ENCODE measurements around the gene ESYT3.
"Not testable (repeated sequence)": the region's sequence is repeated elsewhere in the genome, so short reads cannot be mapped to it uniquely, and the experiment has no call there.

The ESYT3 gene

DNA sequence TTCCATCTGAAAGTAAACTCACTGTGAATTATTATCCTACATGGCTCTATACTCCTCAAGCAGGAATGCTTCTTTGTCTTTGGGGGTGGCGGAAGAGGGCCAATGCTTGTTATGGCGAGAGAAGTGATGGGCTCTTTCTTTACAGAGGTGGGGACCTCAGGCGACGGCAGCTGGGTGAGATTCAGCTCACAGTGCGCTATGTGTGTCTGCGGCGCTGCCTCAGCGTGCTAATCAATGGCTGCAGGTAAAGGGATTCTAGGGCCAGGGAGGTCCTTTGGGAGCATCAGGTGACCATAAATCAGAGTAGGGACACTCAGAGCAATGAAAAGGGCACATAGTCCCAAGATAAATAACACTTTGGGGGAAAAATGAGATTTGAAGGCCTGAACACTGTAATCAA lies 39.0 kb downstream of the ESYT3 start:
- no peak overlapping the region for H3K27ac ChIP-seq
- TF ChIP-seq, protein P1, sequence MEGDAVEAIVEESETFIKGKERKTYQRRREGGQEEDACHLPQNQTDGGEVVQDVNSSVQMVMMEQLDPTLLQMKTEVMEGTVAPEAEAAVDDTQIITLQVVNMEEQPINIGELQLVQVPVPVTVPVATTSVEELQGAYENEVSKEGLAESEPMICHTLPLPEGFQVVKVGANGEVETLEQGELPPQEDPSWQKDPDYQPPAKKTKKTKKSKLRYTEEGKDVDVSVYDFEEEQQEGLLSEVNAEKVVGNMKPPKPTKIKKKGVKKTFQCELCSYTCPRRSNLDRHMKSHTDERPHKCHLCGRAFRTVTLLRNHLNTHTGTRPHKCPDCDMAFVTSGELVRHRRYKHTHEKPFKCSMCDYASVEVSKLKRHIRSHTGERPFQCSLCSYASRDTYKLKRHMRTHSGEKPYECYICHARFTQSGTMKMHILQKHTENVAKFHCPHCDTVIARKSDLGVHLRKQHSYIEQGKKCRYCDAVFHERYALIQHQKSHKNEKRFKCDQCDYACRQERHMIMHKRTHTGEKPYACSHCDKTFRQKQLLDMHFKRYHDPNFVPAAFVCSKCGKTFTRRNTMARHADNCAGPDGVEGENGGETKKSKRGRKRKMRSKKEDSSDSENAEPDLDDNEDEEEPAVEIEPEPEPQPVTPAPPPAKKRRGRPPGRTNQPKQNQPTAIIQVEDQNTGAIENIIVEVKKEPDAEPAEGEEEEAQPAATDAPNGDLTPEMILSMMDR (conservative IDR thresholded peaks at IDR 0.05): no peak
- no peak for TF ChIP-seq ZFX (IDR thresholded peaks at IDR 0.05)

DNA sequence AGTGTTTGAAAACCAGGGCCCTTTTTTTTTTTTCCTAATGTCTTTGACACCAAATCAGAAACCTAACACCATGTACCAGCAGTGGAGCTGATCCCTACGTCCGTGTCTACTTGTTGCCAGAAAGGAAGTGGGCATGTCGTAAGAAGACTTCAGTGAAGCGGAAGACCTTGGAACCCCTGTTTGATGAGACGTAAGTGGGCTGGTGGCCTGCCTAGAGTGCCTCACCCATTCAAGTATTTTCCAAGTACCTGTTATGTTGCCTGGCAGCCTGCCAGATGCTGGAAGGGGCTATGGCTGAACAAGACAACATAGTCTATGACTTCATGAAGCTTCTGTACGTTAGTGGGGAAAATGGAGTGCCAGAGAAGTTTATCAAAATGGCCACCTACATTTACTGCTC lies 39.7 kb downstream of the ESYT3 start:
- H3K27ac ChIP-seq: no peak overlapping the region
- TF ChIP-seq, protein P1 (conservative IDR thresholded peaks at IDR 0.05): no peak
- no peak for TF ChIP-seq ZFX (IDR thresholded peaks at IDR 0.05)

DNA sequence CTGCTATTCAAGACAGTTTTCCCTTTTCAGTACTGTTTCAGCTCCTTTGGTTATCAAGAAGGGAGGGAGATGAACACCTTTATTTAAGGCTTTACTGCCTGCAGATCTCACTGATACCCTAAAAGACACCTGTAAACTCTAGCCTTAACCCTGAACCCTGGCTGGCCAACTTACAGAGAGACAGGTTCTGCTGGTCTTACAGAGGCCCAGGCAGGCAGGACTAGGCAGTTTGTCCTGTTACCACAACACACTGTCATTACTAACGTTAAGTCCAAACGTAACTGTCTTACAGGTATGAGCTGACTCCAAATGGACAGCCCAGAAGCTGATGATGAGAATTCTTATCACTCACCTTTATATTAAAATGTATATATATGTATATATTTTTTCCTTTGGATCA lies 42.1 kb downstream of the ESYT3 start:
- H3K27ac ChIP-seq: no peak overlapping the region
- TF ChIP-seq, protein P1 (conservative IDR thresholded peaks at IDR 0.05): no peak
- no peak for TF ChIP-seq ZFX (IDR thresholded peaks at IDR 0.05)

DNA sequence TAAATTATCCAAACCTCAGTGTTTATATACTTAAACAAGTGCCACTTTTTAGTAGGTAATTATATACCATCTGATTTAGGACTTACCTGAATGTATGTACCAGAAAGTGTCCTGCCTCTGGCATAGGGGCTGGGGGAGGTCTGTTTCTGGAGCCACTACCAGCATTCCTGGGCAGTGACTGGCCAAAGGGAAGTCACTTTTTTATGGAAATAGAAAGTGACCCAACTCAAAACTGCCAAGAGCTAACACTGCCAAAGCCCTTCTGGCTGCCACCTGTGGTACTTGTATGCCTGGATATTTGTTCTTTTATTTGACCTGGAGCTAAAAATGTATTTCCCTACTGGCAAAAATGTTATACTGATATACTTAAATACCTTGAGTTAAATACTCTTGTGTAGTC lies 42.7 kb downstream of the ESYT3 start:
- TF ChIP-seq, protein P1 (conservative IDR thresholded peaks at IDR 0.05): no peak
- no peak for TF ChIP-seq ZFX (IDR thresholded peaks at IDR 0.05)
- H3K27ac ChIP-seq: no peak overlapping the region

GRCh38 chr3:138477801-138478200 lies 43.4 kb downstream of the ESYT3 start:
- TF ChIP-seq, protein P1 (conservative IDR thresholded peaks at IDR 0.05): no peak
- TF ChIP-seq ZFX (IDR thresholded peaks at IDR 0.05): no peak
- H3K27ac ChIP-seq: no peak overlapping the region

- no peak overlapping the region for H3K27ac ChIP-seq
- no peak for TF ChIP-seq ZFX (IDR thresholded peaks at IDR 0.05)
- TF ChIP-seq, protein P1 (conservative IDR thresholded peaks at IDR 0.05): peak; percentile 94
Observed at GRCh38 chr3:138479438-138479863, 45.0 kb downstream of the ESYT3 start.

DNA sequence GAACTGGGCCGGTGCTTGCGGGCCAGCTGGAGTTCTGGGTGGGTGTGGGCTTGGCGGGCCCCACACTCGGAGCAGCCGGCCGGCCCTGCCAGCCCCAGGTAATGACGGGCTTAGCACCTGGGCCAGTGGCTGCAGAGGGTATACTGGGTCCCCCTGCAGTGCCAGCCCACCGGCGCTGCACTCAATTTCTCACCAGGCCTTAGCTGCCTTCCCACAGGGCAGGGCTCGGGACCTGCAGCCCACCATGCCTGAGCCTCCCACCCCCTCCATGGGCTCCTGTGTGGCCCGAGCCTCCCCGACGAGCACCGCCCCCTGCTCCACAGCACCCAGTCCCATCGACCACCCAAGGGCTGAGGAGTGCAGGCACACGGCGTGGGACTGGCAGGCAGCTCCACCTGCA lies 50.3 kb downstream of the ESYT3 start:
- H3K27ac ChIP-seq: not testable (repeated sequence)

- H3K27ac ChIP-seq: not testable (repeated sequence)
Observed at GRCh38 chr3:138486580-138486979, 52.2 kb downstream of the ESYT3 start.

GRCh38 chr3:138491971-138492370 lies 57.6 kb downstream of the ESYT3 start:
- no peak for TF ChIP-seq ZFX (IDR thresholded peaks at IDR 0.05)
- TF ChIP-seq, protein P1 (conservative IDR thresholded peaks at IDR 0.05): no peak
- no peak overlapping the region for H3K27ac ChIP-seq

All from C4-2B (cell line).